A673 (cell line): ENCODE data around the gene IPMK.
A peak's percentile ranks its signal among the peaks of the same experiment; 100 is the strongest.

Experiments
- CTCF ChIP-seq: fragments of 300-800, 200-600 bp; sonication (generic); conservative IDR thresholded peaks from 2 replicates; pipeline ENCODE4 v1.5.1; 2017; ENCODE audit warnings: low read depth, mild to moderate bottlenecking, antibody characterized with exemption, low read length, moderate library complexity, mixed read lengths
- EZH2 ChIP-seq: fragments of 200-600 bp; sonication (generic); IDR thresholded peaks from 2 replicates; pipeline ENCODE4 v1.6.1; 2017; ENCODE audit warnings: borderline replicate concordance, low read depth, mild to moderate bottlenecking, mixed read lengths, antibody characterized with exemption, low read length; ENCODE audit not compliant: poor library complexity, severe bottlenecking

GRCh38 chr10:58299580-58299979 lies 31.9 kb upstream of the IPMK start:
- peak; percentile 93 for TF ChIP-seq CTCF
- no peak for TF ChIP-seq EZH2
